GM19023 (cell line): ENCODE results near the gene RTN4RL1.

Source experiments
- ATAC-seq: cut with Tn5 transposase; IDR thresholded peaks from one replicate; pipeline ENCODE4 v1.9.1; 2021; ENCODE audit warnings: mild to moderate bottlenecking, moderate library complexity; ENCODE audit not compliant: unreplicated experiment

RTN4RL1 gene

GRCh38 chr17:1951920-1952319 lies 73.2 kb downstream of the RTN4RL1 start:
- ATAC-seq, result no peak

- ATAC-seq, result no peak
Measured at GRCh38 chr17:1949754-1950153, 75.4 kb downstream of the RTN4RL1 start.

GRCh38 chr17:1948517-1948825 lies 76.7 kb downstream of the RTN4RL1 start:
- ATAC-seq, result no peak

GRCh38 chr17:1947743-1948516 lies 77.2 kb downstream of the RTN4RL1 start:
- ATAC-seq, result no peak

- no peak for ATAC-seq
Measured at GRCh38 chr17:1947229-1947742, 77.8 kb downstream of the RTN4RL1 start.

- no peak for ATAC-seq
Measured at GRCh38 chr17:1946021-1946932, 78.9 kb downstream of the RTN4RL1 start.

GRCh38 chr17:1945621-1946020 lies 79.5 kb downstream of the RTN4RL1 start:
- no peak for ATAC-seq

- no peak for ATAC-seq
Measured at GRCh38 chr17:1943436-1943831, 81.7 kb downstream of the RTN4RL1 start.

- no peak for ATAC-seq
Measured at GRCh38 chr17:1942666-1943435, 82.3 kb downstream of the RTN4RL1 start.

GRCh38 chr17:1942066-1942365 lies 83.1 kb downstream of the RTN4RL1 start:
- no peak for ATAC-seq

- ATAC-seq, result no peak
Measured at GRCh38 chr17:1941272-1942065, 83.7 kb downstream of the RTN4RL1 start.

- ATAC-seq, result no peak
Measured at GRCh38 chr17:1940810-1941185, 84.3 kb downstream of the RTN4RL1 start.

GRCh38 chr17:1939981-1940809 lies 84.9 kb downstream of the RTN4RL1 start:
- ATAC-seq, result no peak

- ATAC-seq, result no peak
Measured at GRCh38 chr17:1937461-1937860, 87.7 kb downstream of the RTN4RL1 start.

- ATAC-seq, result no peak
Measured at GRCh38 chr17:1936766-1937165, 88.4 kb downstream of the RTN4RL1 start.

- no peak for ATAC-seq
Measured at GRCh38 chr17:1934901-1935300, 90.2 kb downstream of the RTN4RL1 start.

- ATAC-seq, result no peak
Measured at GRCh38 chr17:1933875-1934715, 91.0 kb downstream of the RTN4RL1 start.

GRCh38 chr17:1931844-1932579 lies 93.1 kb downstream of the RTN4RL1 start:
- ATAC-seq, result no peak
